Lung (tissue), 12 donors: ENCODE results near the gene GATA2. TPM values are rescaled to one million over a fixed set of nuclear protein-coding genes. Genes with fewer than 3 reads are reported as not detected.

ENCODE experiments used
- ATAC-seq: fragments of 200-7000 bp; cut with Tn5 transposase; one replicate; pipeline ENCODE4 v1.9.1; 2020; ENCODE audit warnings: moderate number of reproducible peaks; ENCODE audit not compliant: insufficient read depth, low FRiP score
- DNase-seq, 3 donors: peaks; one replicate each; pipeline ENCODE4 v3.0.0-alpha.2; 2013 to 2017
- H3K27ac ChIP-seq, 2 donors: one replicate each; pipeline ENCODE4 v1.5.1; 2013; ENCODE audit warnings: mild to moderate bottlenecking in 2 of 2, moderate library complexity in 2 of 2, control low read depth in 1 of 2, inconsistent platforms in 1 of 2, low read depth in 1 of 2, low read length in 1 of 2
- H3K27me3 ChIP-seq, 3 donors: one replicate each; pipeline ENCODE4 v1.5.1; 2013; ENCODE audit warnings: low read length in 2 of 3; ENCODE audit not compliant: control insufficient read depth in 3 of 3, insufficient read depth in 3 of 3
- H3K36me3 ChIP-seq, 4 donors: one replicate each; pipeline ENCODE4 v1.5.1; 2013; ENCODE audit warnings: low read length in 4 of 4, mild to moderate bottlenecking in 1 of 4, moderate library complexity in 1 of 4; ENCODE audit not compliant: control insufficient read depth in 4 of 4, insufficient read depth in 4 of 4
- H3K4me1 ChIP-seq, 5 donors: one replicate each; pipeline ENCODE4 v1.5.1; 2013; ENCODE audit warnings: low read length in 5 of 5, mild to moderate bottlenecking in 2 of 5, moderate library complexity in 1 of 5; ENCODE audit not compliant: control insufficient read depth in 5 of 5, insufficient read depth in 5 of 5
- H3K4me3 ChIP-seq: one replicate; pipeline ENCODE4 v1.5.1; 2013; ENCODE audit warnings: mild to moderate bottlenecking, control low read depth, moderate library complexity
- H3K9ac ChIP-seq, 2 donors: one replicate each; pipeline ENCODE4 v1.5.1; 2013; ENCODE audit warnings: low read length in 2 of 2, control low read depth in 1 of 2; ENCODE audit not compliant: insufficient read depth in 1 of 2
- H3K9me3 ChIP-seq, 4 donors: one replicate each; pipeline ENCODE4 v1.5.1; 2013; ENCODE audit warnings: low read length in 3 of 4, mild to moderate bottlenecking in 1 of 4, moderate library complexity in 1 of 4; ENCODE audit not compliant: control insufficient read depth in 4 of 4, insufficient read depth in 3 of 4
- WGBS, 2 donors: extraction: QIAGEN DNeasy Blood & Tissue Kit; methylation state at CpG; one replicate each; pipeline ENCODE4 v1.1.7; 2013; 5-methylcytosine and 5-hydroxymethylcytosine counted together
- polyA plus RNA-seq, 2 donors: library from polyadenylated mRNA; stranded (reverse); fragments of 200-250 nt; gene quantifications; one replicate each; pipeline ENCODE4 v1.2.1, GENCODE V29; 2013
- total RNA-seq, 2 donors: library from RNA; depleted of rRNA in 1 of 2; stranded (reverse); fragments of >200 nt in 1 of 2; gene quantifications; one replicate each; pipeline ENCODE4 v1.2.1, GENCODE V29; 2014 to 2021
- TF ChIP-seq, protein P1 (sequence below): IDR thresholded peaks from 2 replicates; pipeline ENCODE4 v1.5.1; 2012; ENCODE audit warnings: mild to moderate bottlenecking; ENCODE audit errors: control extremely low read depth, extremely low read depth
- donor health status: control.
- donor health status: control.
- donor health status: Bipolar disorder and iron deficiency.
- donor health status: healthy.
- donor health status: DM: yes; HTN: yes; CAD: no.

The GATA2 gene
- total and polyA plus RNA-seq, 4 donors: 9.6 to 37.0 (median 28.7) TPM

DNA sequence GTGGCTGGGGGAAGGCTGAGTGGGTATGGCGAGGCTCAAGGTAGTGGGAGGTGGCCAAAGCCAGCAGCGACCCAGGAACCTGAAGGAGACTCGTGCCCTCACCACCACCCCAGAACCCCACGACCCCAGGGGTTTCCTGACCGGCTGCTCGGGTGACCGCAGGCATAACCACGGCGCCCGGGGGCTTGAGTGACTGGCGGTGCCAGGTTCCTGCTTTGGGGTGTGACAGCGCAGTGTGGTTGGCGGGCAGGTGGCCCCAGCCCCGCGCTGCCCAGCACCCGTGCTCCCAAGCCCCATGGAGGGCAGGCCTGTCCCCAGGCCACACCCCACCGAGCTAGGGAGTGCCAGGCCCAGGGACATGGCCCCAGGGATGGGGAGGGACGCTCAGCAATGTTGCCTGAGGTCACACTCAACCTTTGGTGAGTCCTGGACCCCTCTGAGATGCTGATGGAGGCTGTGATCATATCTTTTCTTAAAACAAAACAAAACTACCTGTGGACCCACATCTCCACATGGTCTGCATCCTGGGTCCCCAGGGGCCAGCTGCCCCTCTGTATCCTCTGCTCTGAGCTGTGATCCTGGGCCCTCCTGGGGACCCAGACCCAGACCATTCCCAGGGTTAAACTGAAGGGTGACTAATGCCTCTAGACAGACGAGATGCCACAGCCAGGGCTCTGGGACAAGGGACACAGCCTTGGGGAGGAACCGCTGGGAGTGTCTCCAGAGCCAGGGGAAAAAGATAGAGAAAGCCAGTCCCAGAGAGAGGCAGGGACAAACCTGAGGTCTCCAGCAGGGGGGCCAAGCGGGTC, 39.3 kb downstream of the GATA2 start:
- no peak overlapping the region for H3K4me3 ChIP-seq
- 48 to 62% methylated on average over 21 of the region's 21 CpGs for WGBS, 2 donors
- H3K27ac ChIP-seq: no peak overlapping the region
- TF ChIP-seq, protein P1, sequence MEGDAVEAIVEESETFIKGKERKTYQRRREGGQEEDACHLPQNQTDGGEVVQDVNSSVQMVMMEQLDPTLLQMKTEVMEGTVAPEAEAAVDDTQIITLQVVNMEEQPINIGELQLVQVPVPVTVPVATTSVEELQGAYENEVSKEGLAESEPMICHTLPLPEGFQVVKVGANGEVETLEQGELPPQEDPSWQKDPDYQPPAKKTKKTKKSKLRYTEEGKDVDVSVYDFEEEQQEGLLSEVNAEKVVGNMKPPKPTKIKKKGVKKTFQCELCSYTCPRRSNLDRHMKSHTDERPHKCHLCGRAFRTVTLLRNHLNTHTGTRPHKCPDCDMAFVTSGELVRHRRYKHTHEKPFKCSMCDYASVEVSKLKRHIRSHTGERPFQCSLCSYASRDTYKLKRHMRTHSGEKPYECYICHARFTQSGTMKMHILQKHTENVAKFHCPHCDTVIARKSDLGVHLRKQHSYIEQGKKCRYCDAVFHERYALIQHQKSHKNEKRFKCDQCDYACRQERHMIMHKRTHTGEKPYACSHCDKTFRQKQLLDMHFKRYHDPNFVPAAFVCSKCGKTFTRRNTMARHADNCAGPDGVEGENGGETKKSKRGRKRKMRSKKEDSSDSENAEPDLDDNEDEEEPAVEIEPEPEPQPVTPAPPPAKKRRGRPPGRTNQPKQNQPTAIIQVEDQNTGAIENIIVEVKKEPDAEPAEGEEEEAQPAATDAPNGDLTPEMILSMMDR: no peak
- ATAC-seq (no peak), DNase-seq (no peak)
- no peaks in the 10 kb centered on the region for H3K36me3 ChIP-seq
- H3K9me3 ChIP-seq: no peaks in the 10 kb centered on the region
- H3K4me1 ChIP-seq: peaks cover 0 to 18% (median 0%) of the 10 kb centered on the region in 5 donors
- H3K9ac ChIP-seq: no peak overlapping the region
- H3K27me3 ChIP-seq: peaks cover 0 to 5% (median 0%) of the 10 kb centered on the region in 3 donors

DNA sequence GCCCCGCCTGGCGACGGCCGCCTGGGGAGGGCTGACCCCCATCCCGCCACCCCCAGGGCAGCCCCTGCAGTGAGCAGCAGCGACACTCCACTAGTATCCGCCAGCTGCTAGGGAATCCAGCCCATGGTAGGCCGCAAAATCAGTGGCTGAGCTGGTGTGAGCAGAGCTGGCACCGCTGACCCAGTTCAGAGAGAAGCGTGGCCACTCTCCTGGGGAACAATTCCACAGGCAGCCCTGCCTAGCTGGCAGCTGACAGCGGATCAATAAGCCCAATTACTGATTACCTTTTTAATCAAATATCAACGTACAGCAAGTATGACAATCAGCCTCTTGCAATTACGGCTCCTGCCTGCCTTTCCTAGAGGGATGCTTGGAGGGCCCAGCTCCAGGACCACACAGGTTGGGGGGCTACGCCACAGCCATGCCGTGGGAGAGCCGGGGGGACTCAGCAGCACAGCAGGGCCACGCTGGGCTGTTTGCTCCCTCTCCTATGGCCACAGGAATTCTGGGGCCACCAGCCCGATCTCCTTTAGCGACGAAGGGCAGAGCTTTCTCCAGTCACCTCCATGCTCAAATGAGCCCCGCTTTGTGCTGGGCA, 40.2 kb downstream of the GATA2 start:
- TF ChIP-seq, protein P1: no peak
- Histone ChIP-seq H3K4me3 (no peak overlapping the region), H3K36me3 (no peaks in the 10 kb centered on the region), H3K4me1 (peaks cover 0 to 9% (median 0%) of the 10 kb centered on the region in 5 donors), H3K9me3 (peaks cover 0 to under 1% (median 0%) of the 10 kb centered on the region in 4 donors), H3K27ac (no peak overlapping the region), H3K27me3 (peaks cover 0 to 5% (median 0%) of the 10 kb centered on the region in 3 donors), H3K9ac (no peak overlapping the region)
- DNase-seq: no peak
- no peak for ATAC-seq
- 84 to 90% methylated on average over 21 of the region's 21 CpGs for WGBS, 2 donors

DNA sequence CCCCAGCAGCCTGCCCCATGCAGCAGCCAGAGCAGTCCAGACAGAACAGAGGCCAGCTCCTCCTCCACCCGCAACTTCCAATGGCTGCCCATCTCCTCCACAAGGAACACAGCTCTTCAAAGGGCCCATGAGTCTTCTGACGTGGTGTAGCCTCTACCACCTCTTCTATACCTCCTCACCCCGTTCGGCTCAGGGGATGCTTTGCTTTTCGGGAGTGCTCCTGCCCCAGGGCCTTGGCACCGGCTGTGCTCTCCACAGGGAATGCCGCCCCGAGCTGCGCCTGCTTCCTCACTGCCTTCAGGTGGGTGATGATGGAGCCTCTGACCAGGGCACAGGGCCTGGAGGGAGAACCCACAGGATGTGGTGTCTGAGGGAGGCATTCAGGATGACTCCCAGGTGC, 40.9 kb downstream of the GATA2 start:
- WGBS, 2 donors: 91 to 93% methylated on average over 9 of the region's 9 CpGs
- ATAC-seq (no peak), DNase-seq (no peak)
- Histone ChIP-seq H3K4me3 (no peak overlapping the region), H3K27me3 (peaks cover 0 to 5% (median 3%) of the 10 kb centered on the region in 3 donors), H3K4me1 (peaks cover 0 to 7% (median 0%) of the 10 kb centered on the region in 5 donors), H3K36me3 (no peaks in the 10 kb centered on the region), H3K9me3 (peaks cover 0 to 3% (median 0%) of the 10 kb centered on the region in 4 donors), H3K9ac (no peak overlapping the region), H3K27ac (no peak overlapping the region)
- TF ChIP-seq, protein P1: no peak
